HG03565 (cell line): ENCODE data around the gene MGLL.

Source experiments
- ATAC-seq: cut with Tn5 transposase; IDR thresholded peaks from one replicate; pipeline ENCODE4 v1.9.1; 2021; ENCODE audit warnings: mild to moderate bottlenecking, moderate library complexity; ENCODE audit not compliant: unreplicated experiment

The MGLL gene

GRCh38 chr3:127775398-127776109 lies 46.8 kb downstream of the MGLL start:
- no peak for ATAC-seq

DNA sequence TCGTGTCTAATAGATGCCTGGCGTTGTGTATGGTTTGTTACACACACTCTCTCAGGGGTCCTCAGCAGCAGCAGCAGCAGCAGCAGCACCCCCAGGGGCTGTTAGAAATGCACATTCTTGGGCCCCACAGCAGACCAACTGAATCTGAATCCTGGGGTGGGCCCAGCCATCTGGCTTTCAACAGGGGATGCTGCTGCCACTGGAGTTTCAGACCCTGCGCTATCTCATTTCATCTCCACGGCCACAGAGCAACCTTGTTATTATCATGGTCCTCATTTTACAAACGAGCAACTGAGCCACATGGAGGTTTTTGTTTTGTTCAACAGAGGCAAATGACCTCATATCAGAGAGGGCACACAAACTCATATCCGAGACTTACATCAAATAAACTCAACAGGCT lies 47.7 kb downstream of the MGLL start:
- no peak for ATAC-seq

DNA sequence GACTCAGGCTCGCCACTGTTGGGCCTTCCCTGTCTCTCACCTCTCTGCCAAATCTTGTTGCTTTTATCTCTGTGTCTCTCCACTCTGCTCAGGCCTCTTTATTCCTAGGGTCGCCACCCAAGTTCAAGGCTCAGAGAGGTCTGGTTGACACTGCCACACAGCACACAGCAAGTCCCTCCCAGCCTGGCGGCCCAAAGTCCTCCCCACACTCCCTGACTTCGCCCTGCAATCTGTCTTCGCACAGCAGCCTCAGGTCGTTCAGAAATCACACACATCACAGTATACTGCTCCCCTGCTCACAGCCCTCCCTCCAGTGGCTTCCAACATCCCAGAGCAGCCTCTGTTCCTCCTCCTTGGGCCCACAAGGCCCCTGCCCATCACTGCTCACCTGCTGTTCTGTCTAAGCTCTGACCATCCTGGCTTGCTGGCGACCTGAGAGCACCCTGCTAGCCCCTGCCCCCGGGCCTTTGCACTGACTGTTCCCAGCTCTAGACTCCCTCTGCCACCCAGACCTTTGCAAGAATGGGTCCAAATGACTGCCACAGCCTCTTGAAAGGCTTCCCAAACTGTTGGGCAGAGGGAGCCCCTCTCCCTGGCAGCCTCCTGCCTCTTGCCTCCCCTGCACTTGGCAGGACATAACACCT lies 48.4 kb downstream of the MGLL start:
- no peak for ATAC-seq

DNA sequence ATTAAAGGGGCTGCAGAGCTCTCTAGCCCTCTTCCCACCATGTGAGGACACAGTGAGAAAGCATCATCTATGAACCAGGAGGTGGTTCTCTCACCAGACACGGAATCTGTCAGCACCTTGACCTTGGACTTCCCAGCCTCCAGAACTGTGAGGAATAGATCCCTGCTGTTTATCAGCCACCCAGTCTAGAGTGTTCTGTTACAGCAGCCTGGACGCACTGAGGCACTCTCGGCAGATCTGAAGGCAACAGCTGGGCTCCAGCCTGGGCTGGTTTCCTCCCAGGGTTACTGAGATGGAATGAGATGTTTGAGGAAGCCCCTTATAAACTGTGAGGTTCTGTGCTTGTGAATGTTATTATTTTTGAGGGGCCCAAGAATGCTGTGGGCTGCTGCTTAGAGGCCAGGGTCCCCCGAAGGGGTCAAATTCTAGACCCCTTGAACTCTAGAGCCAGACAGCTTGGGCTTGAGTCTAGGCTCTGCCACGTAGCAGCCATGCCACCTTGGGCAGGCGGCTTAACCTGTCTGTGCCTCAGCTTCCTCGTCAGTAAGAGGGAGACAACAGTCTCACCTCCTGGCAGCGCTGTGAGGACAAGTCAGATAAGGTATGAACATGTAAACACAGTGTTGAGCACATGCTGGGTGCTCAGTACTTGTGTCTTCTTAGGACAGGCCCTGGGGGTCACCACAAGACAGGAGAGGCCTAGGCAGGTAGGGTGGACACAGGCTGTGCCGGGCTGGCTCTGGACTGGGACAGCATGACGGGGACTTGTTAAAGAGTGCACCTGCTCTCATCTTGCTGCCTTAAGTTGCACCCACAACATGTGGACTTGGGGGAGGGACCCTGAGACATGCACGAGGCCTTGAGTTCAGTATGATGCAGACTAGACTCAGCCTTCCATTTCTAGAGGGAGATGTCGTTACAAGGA lies 49.2 kb downstream of the MGLL start:
- ATAC-seq = no peak

DNA sequence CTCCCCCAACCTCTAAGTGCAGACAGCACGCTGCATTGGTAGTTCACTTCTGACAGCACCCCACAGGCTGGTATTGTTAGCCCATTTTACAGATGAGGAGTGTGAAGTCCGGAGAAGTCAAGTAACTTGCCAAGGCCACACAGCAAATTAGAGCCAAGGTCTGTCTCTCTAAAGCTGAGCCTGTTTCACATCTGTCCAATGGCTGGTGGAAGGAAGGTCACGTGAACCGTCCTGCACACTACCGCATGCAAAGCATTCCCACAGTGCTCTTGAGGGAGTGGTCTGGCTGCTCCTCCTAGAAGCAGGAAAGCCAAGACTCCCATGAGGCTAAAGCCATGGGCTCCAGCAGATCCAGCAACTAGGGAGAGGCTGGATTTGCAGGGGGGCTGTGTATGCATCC lies 50.0 kb downstream of the MGLL start:
- no peak for ATAC-seq

DNA sequence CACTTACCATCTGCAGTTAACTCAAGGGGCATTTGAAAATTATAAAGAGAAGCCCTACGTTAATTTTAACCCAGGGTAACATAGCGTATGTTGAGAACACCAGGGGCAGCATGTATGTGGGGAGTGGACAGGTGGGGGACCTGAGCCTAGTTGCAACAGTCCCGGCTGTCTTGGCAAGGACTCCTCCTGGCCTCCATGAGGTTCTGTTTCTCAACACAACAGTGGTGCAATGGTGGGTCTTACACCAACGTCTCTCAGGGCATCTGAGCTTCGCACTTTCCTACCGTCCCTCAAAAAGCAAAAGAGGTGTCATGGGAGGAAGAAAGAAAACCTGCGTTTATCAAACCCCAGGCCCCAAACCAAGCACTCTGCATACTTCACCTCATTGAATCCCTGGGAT lies 50.6 kb downstream of the MGLL start:
- no peak for ATAC-seq

GRCh38 chr3:127770671-127771355 lies 51.5 kb downstream of the MGLL start:
- no peak for ATAC-seq

- ATAC-seq = no peak
Observed at GRCh38 chr3:127769284-127770081, 52.8 kb downstream of the MGLL start.

- ATAC-seq = no peak
Observed at GRCh38 chr3:127768346-127769008, 53.8 kb downstream of the MGLL start.

- ATAC-seq = no peak
Observed at GRCh38 chr3:127767126-127767525, 55.2 kb downstream of the MGLL start.

DNA sequence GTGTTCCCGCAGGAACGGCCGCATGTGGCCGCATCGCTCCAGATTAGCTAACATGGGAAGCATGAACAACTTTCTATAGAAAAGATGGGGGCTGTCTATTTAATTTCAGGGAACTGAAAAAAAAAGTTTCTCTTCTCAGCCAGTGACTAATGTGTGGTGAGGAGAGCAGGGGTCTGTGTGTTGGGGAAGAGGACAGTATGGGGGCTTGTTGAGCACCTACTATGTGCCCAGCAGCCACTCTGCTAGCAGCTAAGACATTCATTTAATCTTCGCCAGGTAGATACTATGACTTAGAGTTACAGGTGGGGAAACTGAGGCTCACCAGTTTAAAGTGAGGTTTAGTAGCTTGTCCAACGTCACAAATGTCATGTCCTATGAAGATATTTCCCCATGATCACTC lies 56.6 kb downstream of the MGLL start:
- ATAC-seq = no peak

GRCh38 chr3:127764841-127765362 lies 57.4 kb downstream of the MGLL start:
- ATAC-seq = peak; percentile 29

DNA sequence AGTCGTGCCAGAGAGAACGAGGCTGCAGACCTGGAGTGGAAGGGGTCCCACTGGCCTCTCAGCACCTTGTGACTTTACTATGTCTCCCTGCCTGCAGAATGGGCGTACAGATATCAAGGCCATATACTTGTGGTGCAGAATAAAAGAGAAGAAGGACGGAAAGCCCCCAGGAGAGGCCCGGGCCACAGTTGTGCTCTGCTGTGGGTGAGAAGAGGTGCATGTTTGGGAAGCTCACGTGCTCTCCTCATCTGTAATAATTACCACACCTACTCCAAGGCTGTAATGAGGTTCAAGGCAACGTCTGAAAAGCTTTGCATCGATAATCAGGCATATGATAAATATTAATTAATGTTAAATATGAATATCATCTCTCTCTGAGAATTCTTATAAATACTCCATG lies 58.0 kb downstream of the MGLL start:
- no peak for ATAC-seq

DNA sequence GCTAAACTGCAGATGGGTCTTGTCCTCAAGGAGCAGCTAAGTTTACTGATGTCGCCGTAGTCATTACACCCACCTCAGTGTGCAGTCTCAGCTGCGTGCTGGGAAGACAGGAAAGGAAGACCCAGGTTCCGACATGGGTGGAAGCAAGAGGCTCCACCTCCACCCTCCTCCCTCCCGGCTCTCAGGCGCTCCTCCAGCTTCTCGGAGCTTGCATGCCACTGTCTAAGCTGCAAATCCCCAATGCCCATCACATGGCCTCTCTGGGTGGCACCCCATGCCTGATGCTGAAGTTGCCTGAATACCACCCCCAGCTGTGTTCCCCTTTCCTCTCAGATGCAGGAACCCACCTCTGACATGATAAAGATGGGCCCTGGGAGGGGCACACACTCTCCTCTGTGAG lies 58.5 kb downstream of the MGLL start:
- ATAC-seq = no peak

- ATAC-seq = no peak
Observed at GRCh38 chr3:127763337-127763736, 59.0 kb downstream of the MGLL start.

DNA sequence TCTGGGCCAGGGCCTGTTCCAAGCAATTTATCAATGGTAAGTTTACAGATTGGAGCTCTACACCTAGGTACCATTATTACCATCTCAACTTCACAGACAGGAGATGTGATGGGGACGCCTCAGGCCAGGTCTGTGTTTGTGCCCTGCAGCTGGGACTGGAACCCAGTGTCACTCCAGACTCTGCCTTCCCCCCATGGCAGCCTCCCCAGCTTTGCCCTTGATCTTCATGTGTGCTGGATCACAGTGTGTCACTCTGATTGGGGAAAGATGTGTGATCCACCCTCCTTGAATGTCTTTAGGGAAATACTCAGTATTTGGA lies 59.6 kb downstream of the MGLL start:
- ATAC-seq = no peak

GRCh38 chr3:127762077-127762786 lies 60.1 kb downstream of the MGLL start:
- ATAC-seq = peak; percentile 51

DNA sequence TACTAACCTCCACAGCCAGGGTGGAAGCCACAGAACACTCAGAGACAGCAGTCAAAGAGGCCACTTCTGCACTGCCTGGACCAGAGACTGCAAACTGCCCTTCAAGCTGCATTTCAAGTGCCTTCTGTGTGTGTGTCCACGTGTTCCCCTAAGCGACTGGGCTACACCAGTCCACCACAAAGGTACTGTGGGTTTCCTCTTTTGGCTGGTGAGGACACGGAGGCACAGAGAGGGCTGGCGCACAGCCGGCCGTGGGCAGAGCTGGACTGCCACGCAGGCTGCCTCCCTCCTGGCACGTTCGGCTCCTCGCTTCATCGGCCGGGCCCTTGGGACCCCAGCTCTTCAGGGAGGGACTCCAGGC lies 60.9 kb downstream of the MGLL start:
- no peak for ATAC-seq

- ATAC-seq = no peak
Observed at GRCh38 chr3:127760791-127761440, 61.4 kb downstream of the MGLL start.
